PC-9 (cell line): Measurements from ENCODE around the gene PTF1A. TPM values are rescaled to one million over a fixed set of nuclear protein-coding genes. Genes with fewer than 3 reads are reported as not detected.
"Not testable (repeated sequence)": the region's sequence is repeated elsewhere in the genome, so short reads cannot be mapped to it uniquely, and the experiment has no call there.

Experiments used
- BruUV-seq: library from RNA; stranded (reverse); fragments of 400-500 nt; replicated peaks from 2 replicates; lab custom pipeline; 2021; lab: Mats Ljungman, UMichigan
- CTCF ChIA-PET: fragments of 300-600 bp; sonication (Branson Sonifier 250); formaldehyde crosslinking; loops from one replicate; lab custom pipeline; 2022; ENCODE audit warnings: antibody characterized with exemption; lab: Charles Lee
- POLR2A ChIA-PET: fragments of 300-600 bp; sonication (Branson Sonifier 250); formaldehyde crosslinking; loops from one replicate; lab custom pipeline; 2022; ENCODE audit warnings: antibody characterized with exemption; ENCODE audit not compliant: unreplicated experiment; lab: Charles Lee
- DNase-seq, 2 experiments: peaks; one replicate each; pipeline versions ENCODE4 v3.0.0 to v3.0.0-alpha.2; 2015 to 2022; ENCODE audit warnings: mixed read lengths in 1 of 2
- H2AFZ ChIP-seq: fragments of 200-600 bp; sonication (generic); 2 replicates; pipeline ENCODE4 v1.8.1; 2017; ENCODE audit warnings: antibody characterized with exemption
- H3F3A ChIP-seq: fragments of 200-600 bp; sonication (generic); 2 replicates; pipeline ENCODE4 v1.8.1; 2017; ENCODE audit warnings: antibody characterized with exemption, mild to moderate bottlenecking, low read depth; ENCODE audit not compliant: insufficient read depth
- H3K27ac ChIP-seq: fragments of 200-600 bp; sonication (generic); 2 replicates; pipeline ENCODE4 v1.6.1; 2016; ENCODE audit warnings: mixed run types
- H3K27me3 ChIP-seq: fragments of 200-600 bp; sonication (generic); 2 replicates; pipeline ENCODE4 v1.6.1; 2016; ENCODE audit warnings: low read depth, mixed run types; ENCODE audit not compliant: insufficient read depth
- H3K36me3 ChIP-seq: fragments of 200-600 bp; sonication (generic); 2 replicates; pipeline ENCODE4 v1.6.1; 2016; ENCODE audit warnings: low read depth, mixed run types
- H3K4me1 ChIP-seq: fragments of 200-600 bp; sonication (generic); replicated peaks from 2 replicates; pipeline ENCODE4 v1.6.1; 2016; ENCODE audit warnings: mixed run types; ENCODE audit not compliant: insufficient read depth
- H3K4me2 ChIP-seq: fragments of 200-600 bp; sonication (generic); 2 replicates; pipeline ENCODE4 v1.6.1; 2017; ENCODE audit warnings: mixed run types
- H3K4me3 ChIP-seq: fragments of 200-600 bp; sonication (generic); 2 replicates; pipeline ENCODE4 v1.6.1; 2016; ENCODE audit warnings: mixed run types
- H3K79me2 ChIP-seq: fragments of 200-600 bp; sonication (generic); 2 replicates; pipeline ENCODE4 v1.6.1; 2017; ENCODE audit warnings: low read depth, mixed run types
- H3K9me2 ChIP-seq: fragments of 200-600 bp; sonication (generic); 2 replicates; pipeline ENCODE4 v1.8.1; 2017; ENCODE audit warnings: mild to moderate bottlenecking; ENCODE audit not compliant: insufficient read depth
- H3K9me3 ChIP-seq: fragments of 200-600 bp; sonication (generic); 2 replicates; pipeline ENCODE4 v1.8.1; 2016; ENCODE audit warnings: low read depth; ENCODE audit not compliant: insufficient read depth
- H4K20me1 ChIP-seq: fragments of 200-600 bp; sonication (generic); 2 replicates; pipeline ENCODE4 v1.8.1; 2017; ENCODE audit not compliant: insufficient read depth
- CTCF ChIP-seq: fragments of 200-600 bp; sonication (generic); conservative IDR thresholded peaks from 2 replicates; pipeline ENCODE4 v1.6.1; 2017; ENCODE audit warnings: mixed run types, antibody characterized with exemption, mild to moderate bottlenecking, moderate library complexity
- EZH2 ChIP-seq: fragments of 200-600 bp; sonication (generic); IDR thresholded peaks from 2 replicates; pipeline ENCODE4 v1.8.0; 2017; ENCODE audit warnings: antibody characterized with exemption, low read depth
- intact Hi-C: fragments of 100-400 bp; cut with micrococcal nuclease; formaldehyde crosslinking; loops from one replicate; pipeline ENCODE4 v1.10.0; 2022; ENCODE audit not compliant: unreplicated experiment
- total RNA-seq: library from RNA; stranded (reverse); gene quantifications from 2 replicates; pipeline ENCODE4 v1.2.3, GENCODE V29; 2021

Gene PTF1A
- total RNA-seq, 1 experiment from 2014 or later = not detected

DNA sequence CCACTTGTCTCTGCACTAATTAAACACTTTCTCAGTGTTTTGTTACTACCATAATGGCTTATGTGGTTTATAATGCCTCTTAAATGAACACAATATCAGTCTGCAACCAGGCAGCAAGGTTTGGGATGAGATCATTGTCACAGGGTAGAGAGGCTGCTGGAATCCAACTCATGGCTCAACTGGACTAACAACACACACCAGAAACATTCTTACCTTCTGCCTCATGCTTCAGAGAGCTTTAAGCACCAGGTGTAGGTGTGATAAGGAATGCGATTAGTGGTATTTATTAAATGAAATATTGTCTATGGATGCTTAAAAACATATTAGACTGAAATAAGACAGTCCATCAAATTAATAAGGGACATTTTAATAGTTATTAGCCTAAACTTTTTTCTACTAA is 25.4 kb downstream of the PTF1A start:
- Histone ChIP-seq H3K36me3 (no peaks in the 10 kb centered on the region), H3K9me3 (no peaks in the 10 kb centered on the region), H4K20me1 (no peaks in the 10 kb centered on the region), H3K9me2 (no peaks in the 10 kb centered on the region), H3F3A (no peaks in the 10 kb centered on the region), H3K4me2 (no peak overlapping the region), H2AFZ (no peak overlapping the region), H3K79me2 (no peaks in the 10 kb centered on the region), H3K27ac (no peak overlapping the region), H3K4me1 (no peaks in the 10 kb centered on the region), H3K4me3 (no peak overlapping the region), H3K27me3 (no peaks in the 10 kb centered on the region; the same call in 1 of the 2 replicates)
- TF ChIP-seq EZH2 = no peak
- no peak for TF ChIP-seq CTCF
- ChIA-PET CTCF (no interaction called here), POLR2A (no interaction called here)
- no peak for DNase-seq
- intact Hi-C loops = no loop called here
- BruUV-seq = no TSS peak

- TF ChIP-seq EZH2 (no peak), CTCF (no peak)
- intact Hi-C loops = no loop called here
- Histone ChIP-seq H3F3A (no peaks in the 10 kb centered on the region), H3K36me3 (no peaks in the 10 kb centered on the region), H4K20me1 (no peaks in the 10 kb centered on the region), H3K4me1 (no peaks in the 10 kb centered on the region), H3K9me2 (no peaks in the 10 kb centered on the region), H3K79me2 (no peaks in the 10 kb centered on the region), H3K4me3 (no peak overlapping the region), H3K4me2 (no peak overlapping the region), H3K27me3 (no peaks in the 10 kb centered on the region), H3K9me3 (no peaks in the 10 kb centered on the region), H3K27ac (no peak overlapping the region), H2AFZ (no peak overlapping the region)
- no peak for DNase-seq
- ChIA-PET CTCF (no interaction called here), POLR2A (no interaction called here)
- no TSS peak for BruUV-seq
Measured at GRCh38 chr10:23230582-23230981, 38.5 kb downstream of the PTF1A start.

- Histone ChIP-seq H3K4me3 (no peak overlapping the region), H3K27me3 (no peaks in the 10 kb centered on the region), H3K79me2 (no peaks in the 10 kb centered on the region), H3K4me2 (no peak overlapping the region), H3K4me1 (no peaks in the 10 kb centered on the region), H4K20me1 (no peaks in the 10 kb centered on the region), H3K9me3 (no peaks in the 10 kb centered on the region), H2AFZ (no peak overlapping the region), H3K9me2 (no peaks in the 10 kb centered on the region), H3F3A (no peaks in the 10 kb centered on the region), H3K36me3 (no peaks in the 10 kb centered on the region), H3K27ac (no peak overlapping the region)
- intact Hi-C loops = no loop called here
- POLR2A ChIA-PET = no interaction called here
- CTCF ChIA-PET = no interaction called here
- no TSS peak for BruUV-seq
- DNase-seq = no peak
- TF ChIP-seq CTCF (no peak), EZH2 (no peak)
Measured at GRCh38 chr10:23238015-23238414, 45.9 kb downstream of the PTF1A start.

DNA sequence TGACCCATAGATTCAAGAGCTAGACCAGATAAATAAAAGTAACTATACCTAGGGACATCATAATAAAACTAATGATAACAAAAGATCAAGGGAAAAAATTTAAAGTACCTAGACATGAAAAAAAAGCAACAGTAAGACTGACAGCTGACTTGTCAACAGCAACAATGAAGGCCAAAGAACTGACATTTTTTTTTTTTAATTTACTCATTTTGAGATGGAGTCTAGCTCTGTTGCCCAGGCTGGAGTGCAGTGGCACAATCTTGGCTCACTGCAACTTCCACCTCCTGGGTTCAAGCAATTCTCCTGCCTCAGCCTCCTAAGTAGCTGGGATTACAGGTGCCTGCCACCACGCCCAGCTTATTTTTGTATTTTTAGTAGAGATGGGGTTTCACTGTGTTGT is 49.7 kb downstream of the PTF1A start:
- H3K4me3 ChIP-seq, intact Hi-C loops, H3K27ac ChIP-seq, H3F3A ChIP-seq, BruUV-seq, H2AFZ ChIP-seq, H3K4me1 ChIP-seq, H3K9me3 ChIP-seq, H3K79me2 ChIP-seq, H3K4me2 ChIP-seq, H4K20me1 ChIP-seq, H3K27me3 ChIP-seq, CTCF ChIA-PET, H3K9me2 ChIP-seq, DNase-seq, POLR2A ChIA-PET, H3K36me3 ChIP-seq: not testable (repeated sequence)
